HepG2 (cell line): ENCODE results near the gene KHK. TPM values are rescaled to one million over a fixed set of nuclear protein-coding genes. Genes with fewer than 3 reads are reported as not detected.

Experiments
- ATAC-seq: fragments of 200-7000 bp; cut with Tn5 transposase; 3 replicates; pipeline ENCODE4 v1.9.1; 2020; ENCODE audit warnings: mild to moderate bottlenecking, moderate library complexity
- BruUV-seq: library from RNA; stranded (reverse); fragments of 400-500 nt; replicated peaks from 2 replicates; lab custom pipeline; 2021; lab: Mats Ljungman, UMichigan
- CTCF ChIA-PET: fragments of 300-600 bp; formaldehyde crosslinking; extraction: SDS; loops from one replicate; lab custom pipeline; 2021; ENCODE audit warnings: low total read pairs, inconsistent platforms, low intra/inter-chr PET ratio; lab: Yijun Ruan, JAX
- POLR2A ChIA-PET: fragments of 350-600 bp; sonication (Branson Sonifier 250); formaldehyde crosslinking; loops from one replicate; lab custom pipeline; 2020; ENCODE audit warnings: antibody characterized with exemption, inconsistent platforms; lab: Yijun Ruan, JAX
- DNase-seq: peaks from one replicate; pipeline ENCODE4 v3.0.0-alpha.2; 2015; ENCODE audit warnings: low spot score
- FAIRE-seq: peaks from 3 replicates; lab custom pipeline; 2011; peaks lifted over from hg19 to GRCh38; lab: Jason Lieb, UNC
- H2AFZ ChIP-seq: one replicate; pipeline ENCODE4 v1.6.1; 2011; ENCODE audit warnings: low read length, inconsistent platforms
- H3K27ac ChIP-seq: fragments of 300-600 bp; 3 replicates; pipeline ENCODE4 v1.8.0; 2011; ENCODE audit warnings: mixed run types, mild to moderate bottlenecking, mixed read lengths, low read length, inconsistent platforms; ENCODE audit not compliant: insufficient read depth; ENCODE audit errors: extremely low read length
- H3K27me3 ChIP-seq, 2 experiments: fragments of 200-600 bp in 1 of 2; 2 replicates in 1 of 2; 3 replicates in 1 of 2; pipeline versions ENCODE4 v1.6.0 to v1.8.0; 2011; ENCODE audit warnings: low read length in 2 of 2, mild to moderate bottlenecking in 2 of 2, moderate library complexity in 2 of 2, inconsistent platforms in 1 of 2; ENCODE audit not compliant: insufficient read depth in 2 of 2, control insufficient read depth in 1 of 2
- H3K36me3 ChIP-seq, 2 experiments: fragments of 200-600 bp in 1 of 2; replicated peaks in 1 of 2; 2 replicates in 1 of 2; 3 replicates in 1 of 2; pipeline versions ENCODE4 v1.5.1 to v1.8.0; 2011; ENCODE audit warnings: low read length in 2 of 2, inconsistent platforms in 1 of 2; ENCODE audit not compliant: insufficient read depth in 2 of 2, control insufficient read depth in 1 of 2
- H3K4me1 ChIP-seq: 2 replicates; pipeline ENCODE4 v1.5.1; 2012; ENCODE audit warnings: low read length, inconsistent platforms; ENCODE audit not compliant: insufficient read depth
- H3K4me2 ChIP-seq: 2 replicates; pipeline ENCODE4 v1.6.0; 2011; ENCODE audit warnings: low read depth, low read length, inconsistent platforms
- H3K4me3 ChIP-seq, 3 experiments: fragments of 200-600 bp in 1 of 3; sonication (generic), shearing (Covaris generic) in 1 of 3; replicated peaks in 1 of 3; 2 replicates each; pipeline ENCODE4 v1.5.1; 2011 to 2016; ENCODE audit warnings: low read length in 3 of 3, inconsistent platforms in 2 of 3, low read depth in 2 of 3, mild to moderate bottlenecking in 2 of 3, control low read depth in 1 of 3, mixed read lengths in 1 of 3; ENCODE audit not compliant: insufficient read depth in 1 of 3
- H3K79me2 ChIP-seq: one replicate; pipeline ENCODE4 v1.6.1; 2011; ENCODE audit warnings: low read length, inconsistent platforms; ENCODE audit not compliant: insufficient read depth
- H3K9ac ChIP-seq: 2 replicates; pipeline ENCODE4 v1.6.0; 2011; ENCODE audit warnings: mild to moderate bottlenecking, low read depth, low read length, inconsistent platforms; ENCODE audit not compliant: insufficient read depth
- H3K9me3 ChIP-seq: 2 replicates; pipeline ENCODE4 v1.5.1; 2012; ENCODE audit warnings: mild to moderate bottlenecking, low read length
- H4K20me1 ChIP-seq: 2 replicates; pipeline ENCODE4 v1.6.0; 2011; ENCODE audit warnings: inconsistent platforms, mild to moderate bottlenecking, low read length, moderate library complexity; ENCODE audit not compliant: insufficient read depth
- ATRX ChIP-seq: sonication (generic); formaldehyde crosslinking; IDR thresholded peaks from 2 replicates; pipeline ENCODE4 v1.4.0; 2020; ENCODE audit warnings: missing genetic modification reagents, borderline replicate concordance
- HDAC2 ChIP-seq: sonication (generic); formaldehyde crosslinking; IDR thresholded peaks from 2 replicates; pipeline ENCODE4 v1.4.0; 2020; ENCODE audit warnings: missing genetic modification reagents
- PHF20 ChIP-seq: sonication (generic); formaldehyde crosslinking; IDR thresholded peaks from 2 replicates; pipeline ENCODE4 v1.5.0; 2020; ENCODE audit warnings: mild to moderate bottlenecking, missing genetic modification reagents
- PHF21A ChIP-seq: sonication (generic); formaldehyde crosslinking; IDR thresholded peaks from 2 replicates; pipeline ENCODE4 v1.5.0; 2020; ENCODE audit warnings: mild to moderate bottlenecking, missing genetic modification reagents
- RBFOX2 ChIP-seq: fragments of 200-400 bp; formaldehyde crosslinking; IDR thresholded peaks from 2 replicates; pipeline ENCODE4 v1.6.1; 2017; ENCODE audit warnings: low read depth, mild to moderate bottlenecking, low read length
- TOPORS ChIP-seq: sonication (generic); formaldehyde crosslinking; IDR thresholded peaks from 2 replicates; pipeline ENCODE4 v1.8.0; 2023; ENCODE audit warnings: mild to moderate bottlenecking, missing genetic modification reagents
- ZNF207 ChIP-seq: fragments of 450-650 bp; IDR thresholded peaks from 2 replicates; pipeline ENCODE4 v1.6.1; 2016; ENCODE audit warnings: antibody characterized with exemption, borderline replicate concordance
- ZNF510 ChIP-seq: sonication (generic); formaldehyde crosslinking; IDR thresholded peaks from 2 replicates; pipeline ENCODE4 v1.4.0; 2020; ENCODE audit warnings: low read depth, mild to moderate bottlenecking, missing genetic modification reagents
- WGBS: methylation state at CpG from one replicate; pipeline ENCODE4 v1.1.6; 2017; ENCODE audit warnings: low lambda C conversion rate; 5-methylcytosine and 5-hydroxymethylcytosine counted together
- in situ Hi-C: cut with HindIII; loops from 2 replicates; pipeline ENCODE4 v1.10.0; 2017; ENCODE audit warnings: low pct_unique_long_range_greater_than_20kb; ENCODE audit not compliant: extremely low pct_ligation_motif_present
- intact Hi-C: fragments of 100-400 bp; cut with micrococcal nuclease; formaldehyde crosslinking; loops from one replicate; pipeline ENCODE4 v1.10.0; 2022; ENCODE audit not compliant: unreplicated experiment
- polyA plus RNA-seq, 8 experiments: library from polyadenylated mRNA; depleted of rRNA in 3 of 8; stranded (reverse) in 7 of 8; unstranded in 1 of 8; fragments of >200 nt; fragmentation: Illumina TruSeq in 4 of 8; extraction: Trizol in 4 of 8; gene quantifications; 2 replicates each; pipeline versions ENCODE4 v1.2.1 to v1.2.3, GENCODE V29; 2011 to 2016; ENCODE audit warnings: low read depth in 4 of 8, missing spikeins in 1 of 8, mixed read lengths in 1 of 8; ENCODE audit not compliant: insufficient read depth in 1 of 8
- total RNA-seq, 5 experiments: library from RNA; depleted of rRNA; stranded (reverse); fragments of >200 nt; fragmentation: Illumina TruSeq; extraction: Trizol; gene quantifications; 2 replicates each; pipeline ENCODE4 v1.2.3, GENCODE V29; 2016; ENCODE audit warnings: low read depth in 1 of 5
- TF ChIP-seq, protein P1 (sequence below), 2 experiments: sonication (generic) in 1 of 2; formaldehyde crosslinking in 1 of 2; IDR thresholded peaks; 2 replicates each; pipeline versions ENCODE4 v1.6.1 to v1.9.0; 2014 to 2022; ENCODE audit warnings: antibody characterized with exemption in 1 of 2, borderline replicate concordance in 1 of 2, inconsistent platforms in 1 of 2, low read depth in 1 of 2, missing genetic modification reagents in 1 of 2
- TF ChIP-seq, protein P2 (sequence below): sonication (generic); formaldehyde crosslinking; IDR thresholded peaks from 2 replicates; pipeline ENCODE4 v1.9.0; 2022; ENCODE audit warnings: low read depth, missing genetic modification reagents
- TF ChIP-seq, protein P3 (sequence below): sonication (generic); formaldehyde crosslinking; IDR thresholded peaks from 2 replicates; pipeline ENCODE4 v1.4.0; 2020; ENCODE audit warnings: missing genetic modification reagents, borderline replicate concordance
- TF ChIP-seq, protein P4 (sequence below): sonication (generic); formaldehyde crosslinking; IDR thresholded peaks from 2 replicates; pipeline ENCODE4 v1.4.0; 2020; ENCODE audit warnings: missing genetic modification reagents

KHK gene
- total and polyA plus RNA-seq, 2 of the 13 experiments (the other 11 are each of a cell fraction or from before 2014, with no cell fraction given), result 40.9 to 99.2 TPM

DNA sequence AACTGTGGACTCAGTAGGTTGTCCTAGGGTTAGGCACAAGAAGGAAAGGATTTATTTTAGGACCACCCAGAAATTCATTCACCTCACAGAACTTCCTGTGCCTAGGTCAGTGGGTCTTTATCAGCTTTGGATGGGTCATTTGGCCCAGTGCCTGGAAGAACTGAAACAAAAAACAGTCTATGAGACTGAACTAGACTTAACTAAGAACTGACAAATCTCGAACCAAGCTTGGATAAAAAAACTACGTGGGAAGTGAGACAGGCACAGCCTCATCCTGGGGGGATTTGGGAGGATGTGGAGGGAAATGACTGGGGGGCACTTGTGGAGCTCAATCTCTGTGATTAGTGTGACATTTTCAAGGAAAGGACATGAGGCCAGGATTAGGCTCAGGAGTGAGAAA, 12.8 kb upstream of the KHK start:
- no peak for FAIRE-seq
- intact Hi-C loops, result no loop called here
- no peak overlapping the region for H3K9ac ChIP-seq
- peaks cover 0 to 16% of the 10 kb centered on the region in 2 experiments; a peak in 2 of 5 replicates for H3K27me3 ChIP-seq
- in situ Hi-C loops, result no loop called here
- 23% methylated on average over 2 of the region's 2 CpGs for WGBS
- CTCF ChIA-PET, result no interaction called here
- BruUV-seq, result no TSS peak
- POLR2A ChIA-PET, result interaction anchor here (0.8 to 4.3 kb wide), 4 partner anchors 10 to 29 kb away, joined by 4 to 106 read pairs (median 29); partner anchors contain the start of genes AGBL5 and KHK
- ATAC-seq, result no peak
- H3K36me3 ChIP-seq, result peaks cover 7 to 11% of the 10 kb centered on the region in 2 experiments
- no peak for DNase-seq
- H4K20me1 ChIP-seq, result no peaks in the 10 kb centered on the region
- H2AFZ ChIP-seq, result no peak overlapping the region
- no peak overlapping the region for H3K27ac ChIP-seq
- H3K4me3 ChIP-seq, result no peak overlapping the region
- peak overlapping the region; percentile 13 for H3K4me2 ChIP-seq
- peaks cover 26% of the 10 kb centered on the region for H3K79me2 ChIP-seq
- H3K9me3 ChIP-seq, result no peaks in the 10 kb centered on the region
- H3K4me1 ChIP-seq, result peaks cover 80% of the 10 kb centered on the region
- TF ChIP-seq, protein P1, sequence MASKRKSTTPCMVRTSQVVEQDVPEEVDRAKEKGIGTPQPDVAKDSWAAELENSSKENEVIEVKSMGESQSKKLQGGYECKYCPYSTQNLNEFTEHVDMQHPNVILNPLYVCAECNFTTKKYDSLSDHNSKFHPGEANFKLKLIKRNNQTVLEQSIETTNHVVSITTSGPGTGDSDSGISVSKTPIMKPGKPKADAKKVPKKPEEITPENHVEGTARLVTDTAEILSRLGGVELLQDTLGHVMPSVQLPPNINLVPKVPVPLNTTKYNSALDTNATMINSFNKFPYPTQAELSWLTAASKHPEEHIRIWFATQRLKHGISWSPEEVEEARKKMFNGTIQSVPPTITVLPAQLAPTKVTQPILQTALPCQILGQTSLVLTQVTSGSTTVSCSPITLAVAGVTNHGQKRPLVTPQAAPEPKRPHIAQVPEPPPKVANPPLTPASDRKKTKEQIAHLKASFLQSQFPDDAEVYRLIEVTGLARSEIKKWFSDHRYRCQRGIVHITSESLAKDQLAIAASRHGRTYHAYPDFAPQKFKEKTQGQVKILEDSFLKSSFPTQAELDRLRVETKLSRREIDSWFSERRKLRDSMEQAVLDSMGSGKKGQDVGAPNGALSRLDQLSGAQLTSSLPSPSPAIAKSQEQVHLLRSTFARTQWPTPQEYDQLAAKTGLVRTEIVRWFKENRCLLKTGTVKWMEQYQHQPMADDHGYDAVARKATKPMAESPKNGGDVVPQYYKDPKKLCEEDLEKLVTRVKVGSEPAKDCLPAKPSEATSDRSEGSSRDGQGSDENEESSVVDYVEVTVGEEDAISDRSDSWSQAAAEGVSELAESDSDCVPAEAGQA (IDR thresholded peaks at IDR 0.05; ENCODE audit: low read depth), result no peak
- TF ChIP-seq, protein P1 (CRISPR knock-in tag; IDR thresholded peaks at IDR 0.05; ENCODE audit: borderline replicate concordance), result no peak
- TF ChIP-seq, protein P2, sequence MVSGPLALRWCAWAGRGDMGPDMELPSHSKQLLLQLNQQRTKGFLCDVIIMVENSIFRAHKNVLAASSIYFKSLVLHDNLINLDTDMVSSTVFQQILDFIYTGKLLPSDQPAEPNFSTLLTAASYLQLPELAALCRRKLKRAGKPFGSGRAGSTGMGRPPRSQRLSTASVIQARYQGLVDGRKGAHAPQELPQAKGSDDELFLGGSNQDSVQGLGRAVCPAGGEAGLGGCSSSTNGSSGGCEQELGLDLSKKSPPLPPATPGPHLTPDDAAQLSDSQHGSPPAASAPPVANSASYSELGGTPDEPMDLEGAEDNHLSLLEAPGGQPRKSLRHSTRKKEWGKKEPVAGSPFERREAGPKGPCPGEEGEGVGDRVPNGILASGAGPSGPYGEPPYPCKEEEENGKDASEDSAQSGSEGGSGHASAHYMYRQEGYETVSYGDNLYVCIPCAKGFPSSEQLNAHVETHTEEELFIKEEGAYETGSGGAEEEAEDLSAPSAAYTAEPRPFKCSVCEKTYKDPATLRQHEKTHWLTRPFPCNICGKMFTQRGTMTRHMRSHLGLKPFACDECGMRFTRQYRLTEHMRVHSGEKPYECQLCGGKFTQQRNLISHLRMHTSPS, result no peak
- TF ChIP-seq HDAC2 (CRISPR knock-in tag) (no peak), ATRX (CRISPR knock-in tag) (no peak), TOPORS (no peak), ZNF510 (CRISPR knock-in tag) (no peak), ZNF207 (no peak), RBFOX2 (no peak), PHF20 (CRISPR knock-in tag) (0 out of 2 replicates have a peak, but pooled peaks have one; percentile 20), PHF21A (0 out of 2 replicates have a peak, but pooled peaks have one; percentile 20)
- TF ChIP-seq, protein P3, sequence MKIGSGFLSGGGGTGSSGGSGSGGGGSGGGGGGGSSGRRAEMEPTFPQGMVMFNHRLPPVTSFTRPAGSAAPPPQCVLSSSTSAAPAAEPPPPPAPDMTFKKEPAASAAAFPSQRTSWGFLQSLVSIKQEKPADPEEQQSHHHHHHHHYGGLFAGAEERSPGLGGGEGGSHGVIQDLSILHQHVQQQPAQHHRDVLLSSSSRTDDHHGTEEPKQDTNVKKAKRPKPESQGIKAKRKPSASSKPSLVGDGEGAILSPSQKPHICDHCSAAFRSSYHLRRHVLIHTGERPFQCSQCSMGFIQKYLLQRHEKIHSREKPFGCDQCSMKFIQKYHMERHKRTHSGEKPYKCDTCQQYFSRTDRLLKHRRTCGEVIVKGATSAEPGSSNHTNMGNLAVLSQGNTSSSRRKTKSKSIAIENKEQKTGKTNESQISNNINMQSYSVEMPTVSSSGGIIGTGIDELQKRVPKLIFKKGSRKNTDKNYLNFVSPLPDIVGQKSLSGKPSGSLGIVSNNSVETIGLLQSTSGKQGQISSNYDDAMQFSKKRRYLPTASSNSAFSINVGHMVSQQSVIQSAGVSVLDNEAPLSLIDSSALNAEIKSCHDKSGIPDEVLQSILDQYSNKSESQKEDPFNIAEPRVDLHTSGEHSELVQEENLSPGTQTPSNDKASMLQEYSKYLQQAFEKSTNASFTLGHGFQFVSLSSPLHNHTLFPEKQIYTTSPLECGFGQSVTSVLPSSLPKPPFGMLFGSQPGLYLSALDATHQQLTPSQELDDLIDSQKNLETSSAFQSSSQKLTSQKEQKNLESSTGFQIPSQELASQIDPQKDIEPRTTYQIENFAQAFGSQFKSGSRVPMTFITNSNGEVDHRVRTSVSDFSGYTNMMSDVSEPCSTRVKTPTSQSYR (CRISPR knock-in tag), result no peak
- TF ChIP-seq, protein P4, sequence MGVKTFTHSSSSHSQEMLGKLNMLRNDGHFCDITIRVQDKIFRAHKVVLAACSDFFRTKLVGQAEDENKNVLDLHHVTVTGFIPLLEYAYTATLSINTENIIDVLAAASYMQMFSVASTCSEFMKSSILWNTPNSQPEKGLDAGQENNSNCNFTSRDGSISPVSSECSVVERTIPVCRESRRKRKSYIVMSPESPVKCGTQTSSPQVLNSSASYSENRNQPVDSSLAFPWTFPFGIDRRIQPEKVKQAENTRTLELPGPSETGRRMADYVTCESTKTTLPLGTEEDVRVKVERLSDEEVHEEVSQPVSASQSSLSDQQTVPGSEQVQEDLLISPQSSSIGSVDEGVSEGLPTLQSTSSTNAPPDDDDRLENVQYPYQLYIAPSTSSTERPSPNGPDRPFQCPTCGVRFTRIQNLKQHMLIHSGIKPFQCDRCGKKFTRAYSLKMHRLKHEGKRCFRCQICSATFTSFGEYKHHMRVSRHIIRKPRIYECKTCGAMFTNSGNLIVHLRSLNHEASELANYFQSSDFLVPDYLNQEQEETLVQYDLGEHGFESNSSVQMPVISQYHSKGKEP, result no peak
